GM20431 (cell line): Measurements from ENCODE around the gene COQ2.

ENCODE experiments used
- in situ Hi-C: fragments of 300-500 bp; cut with MseI, MboI; formaldehyde crosslinking; loops from one replicate; pipeline ENCODE4 v1.15.0; 2020; ENCODE audit warnings: low sequenced_read_pairs; ENCODE audit not compliant: unreplicated experiment

The COQ2 gene

DNA sequence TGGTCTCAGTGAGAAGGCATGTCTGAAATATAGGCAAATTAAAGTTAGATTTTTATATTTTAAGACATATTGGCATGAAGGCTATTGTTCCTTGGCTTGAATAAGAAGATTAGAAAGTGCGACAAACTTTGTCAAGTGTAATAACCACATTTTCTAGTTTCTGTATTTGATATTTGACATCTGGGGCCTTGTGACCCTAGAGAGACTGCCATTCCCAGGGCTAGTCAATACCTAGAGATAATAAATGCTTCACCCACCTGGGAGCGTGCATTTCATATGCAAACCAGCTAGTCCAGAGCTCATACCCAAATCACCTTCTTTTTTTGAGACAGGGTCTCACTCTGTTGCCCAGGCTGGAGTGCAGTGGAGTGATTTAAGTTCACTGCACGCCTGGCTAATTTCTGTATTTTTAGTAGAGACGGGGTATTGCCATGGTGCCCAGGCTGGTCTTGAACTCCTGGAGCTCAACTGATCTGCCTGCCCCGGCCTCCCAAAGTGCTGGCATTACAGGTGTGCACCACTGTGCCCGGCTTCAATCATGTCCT lies 62.6 kb downstream of the COQ2 start:
- in situ Hi-C loops, result no loop called here

DNA sequence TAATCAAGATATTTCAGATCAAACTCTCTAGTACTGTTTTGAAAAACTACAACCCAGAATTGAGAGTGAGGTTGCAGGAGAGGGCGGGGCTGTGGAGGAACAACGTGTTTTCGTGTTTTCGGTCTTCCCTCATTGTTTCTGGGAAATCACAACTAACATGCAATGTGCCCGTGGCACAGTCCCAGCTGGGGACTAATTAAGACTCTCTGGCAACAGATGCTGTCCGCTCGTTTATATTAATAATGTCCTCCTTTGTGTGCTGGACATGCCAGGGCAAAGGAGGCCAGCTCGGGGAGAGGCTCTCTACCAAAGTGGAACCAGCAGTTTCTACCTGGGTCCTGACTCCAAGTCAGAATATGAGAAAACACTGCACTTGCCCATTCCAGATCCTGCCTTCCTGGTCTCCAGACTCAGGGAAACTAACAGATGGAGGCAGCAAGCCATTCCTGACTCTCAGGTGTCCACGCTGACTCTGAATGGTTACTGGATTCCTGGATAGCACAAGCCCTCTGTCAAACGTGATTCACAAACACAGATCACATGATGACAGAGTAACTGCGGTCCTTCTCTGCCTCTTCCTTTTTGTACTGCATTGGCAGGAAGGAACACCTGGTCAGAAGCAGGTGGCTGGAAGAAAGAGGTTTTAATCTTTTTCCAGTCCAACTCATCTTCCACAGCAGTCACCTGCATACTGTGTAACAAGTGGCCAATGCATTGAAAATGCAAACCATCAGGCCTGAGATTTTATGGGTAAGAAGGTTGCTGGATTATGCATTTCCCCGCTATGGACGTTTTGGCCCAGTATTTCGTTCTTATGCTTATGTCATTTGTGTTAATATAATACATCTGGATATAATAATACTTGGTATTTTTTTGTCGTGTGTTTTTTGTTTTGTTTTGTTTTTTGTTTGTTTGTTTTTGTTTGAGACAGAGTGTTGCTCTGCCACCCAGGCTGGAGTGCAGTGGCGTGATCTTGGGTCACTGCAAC lies 65.0 kb downstream of the COQ2 start:
- in situ Hi-C loops, result no loop called here

DNA sequence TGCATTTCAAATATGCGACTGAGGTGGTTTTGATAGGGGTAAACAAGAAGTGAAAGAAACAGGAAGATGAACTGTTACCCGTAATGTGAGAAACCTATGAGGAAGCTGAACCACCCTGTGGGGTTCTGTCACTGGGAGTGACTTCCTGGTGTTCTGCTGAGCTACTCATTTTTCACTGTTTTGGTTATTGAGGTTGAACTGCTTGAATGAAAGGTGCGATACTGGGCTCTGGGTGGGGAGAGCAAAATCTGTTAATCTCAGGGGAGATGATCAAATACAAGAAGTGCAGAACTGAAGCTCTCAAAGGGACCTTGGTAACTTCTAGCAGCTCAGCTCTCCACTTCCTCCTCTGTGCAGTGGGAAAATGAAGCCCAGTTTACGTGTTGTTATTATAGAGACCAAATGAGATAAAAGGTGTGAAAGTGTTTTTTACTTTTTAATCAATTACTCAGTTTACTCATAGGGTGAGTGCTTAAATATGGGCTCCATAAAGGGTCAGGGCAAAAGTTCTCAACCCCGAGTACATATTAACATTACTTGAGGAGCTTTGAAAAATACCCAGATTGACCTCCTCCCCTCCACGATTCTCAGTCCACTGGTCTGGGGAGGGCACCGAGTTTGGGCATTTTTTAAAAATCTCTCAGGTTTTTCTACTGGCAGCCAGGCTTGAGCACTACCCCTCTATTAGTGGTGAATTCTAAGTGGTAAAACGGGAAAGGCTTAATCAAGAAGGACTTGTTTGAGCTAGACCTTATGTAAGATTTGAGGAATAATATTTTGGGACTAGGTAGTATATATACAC lies 66.7 kb downstream of the COQ2 start:
- in situ Hi-C loops, result no loop called here

DNA sequence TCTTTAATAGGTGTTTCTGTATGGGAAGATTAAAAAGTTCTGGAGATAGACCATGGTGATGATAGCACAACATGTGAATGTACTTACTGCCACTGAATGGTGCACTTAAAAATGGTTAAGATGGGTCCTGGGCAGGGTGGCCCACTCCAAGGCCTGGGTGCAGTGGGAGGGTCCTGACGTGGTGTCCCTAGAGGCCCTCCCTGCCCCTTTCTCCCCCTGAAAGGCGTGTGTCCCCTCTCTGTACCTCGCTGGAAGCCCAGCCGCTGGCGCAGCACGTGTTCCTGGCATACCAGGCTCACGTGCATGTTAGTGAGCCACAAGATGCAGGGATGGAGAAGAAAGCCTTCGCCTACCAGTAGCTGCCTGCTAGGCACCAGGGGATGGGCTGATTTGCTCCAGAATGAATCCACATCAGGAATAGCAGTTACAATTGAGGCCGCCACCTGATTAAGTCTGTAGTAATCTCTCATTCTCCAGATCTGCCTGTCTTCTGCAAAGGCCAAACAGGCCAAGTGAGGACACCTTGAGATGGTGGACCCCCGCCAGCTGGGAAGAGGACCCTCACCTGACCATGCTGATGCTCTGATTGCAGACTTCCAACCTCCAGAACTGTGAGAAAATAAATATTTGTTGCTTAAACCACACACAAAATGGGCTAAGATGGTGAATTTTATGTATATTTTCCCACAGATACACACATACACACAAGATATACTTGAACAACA lies 67.5 kb downstream of the COQ2 start:
- in situ Hi-C loops, result no loop called here

DNA sequence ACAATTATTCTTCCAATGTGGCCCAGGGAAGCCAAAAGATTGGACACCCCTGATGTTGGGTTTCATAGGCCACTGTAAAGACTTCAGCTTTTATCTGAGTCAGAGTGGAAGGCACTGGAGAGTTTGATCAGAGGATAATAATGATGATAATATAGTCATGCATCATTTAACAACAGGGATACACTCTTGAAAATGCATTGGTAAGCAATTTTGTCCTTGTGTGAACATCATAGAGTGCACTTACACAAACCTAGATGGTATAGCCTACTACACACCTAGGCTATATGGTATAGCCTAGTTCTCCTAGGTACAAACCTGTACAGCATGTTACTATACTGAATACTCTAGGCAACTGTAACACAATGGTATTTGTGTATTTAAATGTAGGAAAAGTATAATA lies 70.5 kb downstream of the COQ2 start:
- in situ Hi-C loops, result no loop called here
